Mesothelial cell of epicardium (in vitro differentiated cells): Measurements from ENCODE around the gene CHAD. TPM values are rescaled to one million over a fixed set of nuclear protein-coding genes. Genes with fewer than 3 reads are reported as not detected.

Source experiments
- DNase-seq, 2 experiments: peaks; one replicate each; pipeline ENCODE4 v3.0.0; 2021; ENCODE audit warnings: low spot score in 2 of 2; ENCODE audit not compliant: unreplicated experiment in 2 of 2
- H3K27ac Mint-ChIP-seq: 2 replicates; pipeline ENCODE4 v1.8.0; 2021; ENCODE audit warnings: mixed read lengths
- H3K27me3 Mint-ChIP-seq: 2 replicates; pipeline ENCODE4 v1.8.0; 2021; ENCODE audit warnings: low read depth, mixed read lengths
- H3K36me3 Mint-ChIP-seq: 2 replicates; pipeline ENCODE4 v1.8.0; 2021; ENCODE audit warnings: mixed read lengths
- H3K4me1 Mint-ChIP-seq: 2 replicates; pipeline ENCODE4 v1.8.0; 2021; ENCODE audit warnings: mixed read lengths
- H3K4me3 Mint-ChIP-seq: 2 replicates; pipeline ENCODE4 v1.8.0; 2021; ENCODE audit warnings: mild to moderate bottlenecking, moderate library complexity, mixed read lengths
- H3K9me3 Mint-ChIP-seq: 2 replicates; pipeline ENCODE4 v1.8.0; 2021; ENCODE audit warnings: mixed read lengths
- total RNA-seq: library from RNA; stranded (reverse); gene quantifications from 3 replicates; pipeline ENCODE4 v1.2.1, GENCODE V29; 2021
- TF ChIP-seq, protein P1 (sequence below): fragments of 200-600 bp; sonication (generic); IDR thresholded peaks from one replicate; pipeline ENCODE4 v1.5.0; 2021; ENCODE audit warnings: antibody characterized with exemption; ENCODE audit not compliant: unreplicated experiment

Gene CHAD
- total RNA-seq, 1 donor from 2014 or later: not detected

- peaks cover 20% of the 10 kb centered on the region for H3K36me3 Mint-ChIP-seq
- no peaks in the 10 kb centered on the region for H3K27me3 Mint-ChIP-seq
- H3K4me3 Mint-ChIP-seq: no peak overlapping the region
- TF ChIP-seq, protein P1, sequence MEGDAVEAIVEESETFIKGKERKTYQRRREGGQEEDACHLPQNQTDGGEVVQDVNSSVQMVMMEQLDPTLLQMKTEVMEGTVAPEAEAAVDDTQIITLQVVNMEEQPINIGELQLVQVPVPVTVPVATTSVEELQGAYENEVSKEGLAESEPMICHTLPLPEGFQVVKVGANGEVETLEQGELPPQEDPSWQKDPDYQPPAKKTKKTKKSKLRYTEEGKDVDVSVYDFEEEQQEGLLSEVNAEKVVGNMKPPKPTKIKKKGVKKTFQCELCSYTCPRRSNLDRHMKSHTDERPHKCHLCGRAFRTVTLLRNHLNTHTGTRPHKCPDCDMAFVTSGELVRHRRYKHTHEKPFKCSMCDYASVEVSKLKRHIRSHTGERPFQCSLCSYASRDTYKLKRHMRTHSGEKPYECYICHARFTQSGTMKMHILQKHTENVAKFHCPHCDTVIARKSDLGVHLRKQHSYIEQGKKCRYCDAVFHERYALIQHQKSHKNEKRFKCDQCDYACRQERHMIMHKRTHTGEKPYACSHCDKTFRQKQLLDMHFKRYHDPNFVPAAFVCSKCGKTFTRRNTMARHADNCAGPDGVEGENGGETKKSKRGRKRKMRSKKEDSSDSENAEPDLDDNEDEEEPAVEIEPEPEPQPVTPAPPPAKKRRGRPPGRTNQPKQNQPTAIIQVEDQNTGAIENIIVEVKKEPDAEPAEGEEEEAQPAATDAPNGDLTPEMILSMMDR: no peak
- no peaks in the 10 kb centered on the region for H3K9me3 Mint-ChIP-seq
- H3K27ac Mint-ChIP-seq: no peak overlapping the region
- H3K4me1 Mint-ChIP-seq: peaks cover 8% of the 10 kb centered on the region
- DNase-seq: no peak
Measured at GRCh38 chr17:50483266-50483665, 14.6 kb upstream of the CHAD start.

DNA sequence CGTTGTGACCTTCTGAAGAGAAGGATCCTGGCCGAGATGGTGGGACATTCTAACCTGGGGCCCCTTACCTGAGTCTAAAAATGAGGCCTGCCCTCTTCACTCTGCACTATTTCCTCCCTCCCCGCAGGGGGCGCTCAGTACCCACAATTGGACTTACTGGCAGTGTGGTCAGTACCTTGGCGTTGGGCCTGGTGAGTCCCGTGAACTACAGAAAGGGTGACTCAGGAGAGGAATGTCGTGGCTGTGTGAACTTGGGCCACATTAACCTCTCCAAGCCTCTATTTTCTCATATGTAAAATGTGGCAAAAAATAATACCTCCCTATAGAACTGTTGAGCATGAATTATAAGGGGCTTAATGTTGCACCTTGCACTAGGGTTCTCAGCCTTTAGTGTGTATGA lies 13.8 kb upstream of the CHAD start:
- no peak overlapping the region for H3K27ac Mint-ChIP-seq
- DNase-seq: peak; percentile 64 to 83
- H3K4me3 Mint-ChIP-seq: no peak overlapping the region

GRCh38 chr17:50482110-50482509 lies 13.4 kb upstream of the CHAD start:
- H3K4me1 Mint-ChIP-seq: peaks cover 12% of the 10 kb centered on the region
- peaks cover 20% of the 10 kb centered on the region for H3K36me3 Mint-ChIP-seq
- H3K27ac Mint-ChIP-seq: no peak overlapping the region
- H3K9me3 Mint-ChIP-seq: no peaks in the 10 kb centered on the region
- no peak overlapping the region for H3K4me3 Mint-ChIP-seq
- TF ChIP-seq, protein P1: no peak
- H3K27me3 Mint-ChIP-seq: no peaks in the 10 kb centered on the region
- no peak for DNase-seq

More for the DNA sequence above, 13.8 kb upstream of the CHAD start:
- TF ChIP-seq, protein P1: peak; percentile 81
- Mint-ChIP-seq H3K4me1 (peaks cover 12% of the 10 kb centered on the region), H3K9me3 (no peaks in the 10 kb centered on the region), H3K36me3 (peaks cover 20% of the 10 kb centered on the region), H3K27me3 (no peaks in the 10 kb centered on the region)

- no peaks in the 10 kb centered on the region for H3K9me3 Mint-ChIP-seq
- no peak for DNase-seq
- peaks cover 12% of the 10 kb centered on the region for H3K4me1 Mint-ChIP-seq
- no peaks in the 10 kb centered on the region for H3K27me3 Mint-ChIP-seq
- TF ChIP-seq, protein P1: no peak
- H3K4me3 Mint-ChIP-seq: no peak overlapping the region
- H3K27ac Mint-ChIP-seq: no peak overlapping the region
- H3K36me3 Mint-ChIP-seq: peaks cover 20% of the 10 kb centered on the region
Measured at GRCh38 chr17:50481648-50482047, 13.0 kb upstream of the CHAD start.

GRCh38 chr17:50480854-50481490 lies 12.3 kb upstream of the CHAD start:
- Mint-ChIP-seq H3K9me3 (no peaks in the 10 kb centered on the region), H3K27ac (no peak overlapping the region), H3K4me3 (no peak overlapping the region), H3K27me3 (no peaks in the 10 kb centered on the region), H3K36me3 (peaks cover 19% of the 10 kb centered on the region), H3K4me1 (peaks cover 12% of the 10 kb centered on the region)
- DNase-seq: no peak
- TF ChIP-seq, protein P1: no peak
